IMR-90 (cell line): ENCODE data around the gene PLB1. TPM values are rescaled to one million over a fixed set of nuclear protein-coding genes. Genes with fewer than 3 reads are reported as not detected.

Source experiments
- ATAC-seq: fragments of 200-7000 bp; cut with Tn5 transposase; 2 replicates; pipeline ENCODE4 v1.9.1; 2020; ENCODE audit warnings: low read depth, mild to moderate bottlenecking, moderate library complexity
- BruUV-seq: library from RNA; stranded (reverse); fragments of 400-500 nt; replicated peaks from 2 replicates; lab custom pipeline; 2021; lab: Mats Ljungman, UMichigan
- CTCF ChIA-PET: fragments of 300-600 bp; formaldehyde crosslinking; extraction: SDS; loops from one replicate; lab custom pipeline; 2021; ENCODE audit warnings: antibody characterized with exemption; lab: Yijun Ruan, JAX
- POLR2A ChIA-PET: fragments of 300-600 bp; sonication (Branson Sonifier 250); formaldehyde crosslinking; loops from one replicate; lab custom pipeline; 2022; ENCODE audit warnings: antibody characterized with exemption; ENCODE audit not compliant: unreplicated experiment; lab: Charles Lee
- DNase-seq: peaks from one replicate; pipeline ENCODE4 v3.0.0; 2013
- H2AFZ ChIP-seq: replicated peaks from 2 replicates; pipeline ENCODE3; 2013; ENCODE audit warnings: low read length, mild to moderate bottlenecking; ENCODE audit not compliant: poor library complexity
- H2AK5ac ChIP-seq: 2 replicates; pipeline ENCODE4 v1.6.1; 2013; ENCODE audit warnings: low read depth, low read length, inconsistent platforms
- H2AK9ac ChIP-seq: replicated peaks from 2 replicates; pipeline ENCODE3; 2013; ENCODE audit warnings: mild to moderate bottlenecking, low read depth, low read length, moderate library complexity; ENCODE audit not compliant: poor library complexity
- H2BK120ac ChIP-seq: 2 replicates; pipeline ENCODE4 v1.6.1; 2013; ENCODE audit warnings: low read depth, low read length, inconsistent platforms
- H2BK15ac ChIP-seq: 3 replicates; pipeline ENCODE4 v1.6.1; 2013; ENCODE audit warnings: low read depth, low read length, inconsistent platforms
- H2BK20ac ChIP-seq: 2 replicates; pipeline ENCODE4 v1.6.1; 2013; ENCODE audit warnings: low read depth, mild to moderate bottlenecking, inconsistent platforms, low read length, moderate library complexity
- H2BK5ac ChIP-seq: 2 replicates; pipeline ENCODE4 v1.6.1; 2013; ENCODE audit warnings: mild to moderate bottlenecking, low read depth, low read length, inconsistent platforms; ENCODE audit not compliant: poor library complexity, severe bottlenecking
- H3K14ac ChIP-seq: replicated peaks from 2 replicates; pipeline ENCODE4 v1.6.1; 2013; ENCODE audit warnings: low read depth, low read length, inconsistent platforms
- H3K18ac ChIP-seq: 2 replicates; pipeline ENCODE4 v1.6.1; 2013; ENCODE audit warnings: low read depth, low read length, control low read depth
- H3K23ac ChIP-seq: 2 replicates; pipeline ENCODE4 v1.6.1; 2013; ENCODE audit warnings: low read depth, low read length, inconsistent platforms
- H3K27ac ChIP-seq: 2 replicates; pipeline ENCODE4 v1.5.1; 2013; ENCODE audit warnings: mild to moderate bottlenecking, control low read depth, low read length; ENCODE audit not compliant: insufficient read depth
- H3K27me3 ChIP-seq: 2 replicates; pipeline ENCODE4 v1.6.1; 2013; ENCODE audit warnings: low read length; ENCODE audit not compliant: control insufficient read depth, insufficient read depth
- H3K36me3 ChIP-seq: 2 replicates; pipeline ENCODE4 v1.6.1; 2013; ENCODE audit warnings: low read length, mixed read lengths; ENCODE audit not compliant: control insufficient read depth, insufficient read depth
- H3K4ac ChIP-seq: 2 replicates; pipeline ENCODE4 v1.6.1; 2013; ENCODE audit warnings: low read depth, low read length, inconsistent platforms
- H3K4me1 ChIP-seq: 2 replicates; pipeline ENCODE4 v1.6.1; 2013; ENCODE audit warnings: low read length, mixed read lengths; ENCODE audit not compliant: control insufficient read depth, insufficient read depth
- H3K4me2 ChIP-seq: 2 replicates; pipeline ENCODE4 v1.6.1; 2013; ENCODE audit warnings: low read depth, mild to moderate bottlenecking, control low read depth, low read length, moderate library complexity
- H3K4me3 ChIP-seq: 2 replicates; pipeline ENCODE4 v1.5.1; 2013; ENCODE audit warnings: low read depth, mild to moderate bottlenecking, control low read depth, low read length, moderate library complexity; ENCODE audit not compliant: insufficient read depth
- H3K56ac ChIP-seq: 2 replicates; pipeline ENCODE4 v1.6.1; 2013; ENCODE audit warnings: low read length, inconsistent platforms; ENCODE audit not compliant: insufficient read depth; ENCODE audit errors: extremely low read depth
- H3K79me1 ChIP-seq, 2 experiments: 2 replicates each; pipeline ENCODE4 v1.6.1; 2013; ENCODE audit warnings: low read length in 2 of 2, inconsistent platforms in 1 of 2, low read depth in 1 of 2
- H3K9ac ChIP-seq: 2 replicates; pipeline ENCODE4 v1.6.1; 2013; ENCODE audit warnings: low read depth, low read length, control low read depth
- H3K9me1 ChIP-seq: 2 replicates; pipeline ENCODE4 v1.6.1; 2013; ENCODE audit warnings: low read length, inconsistent platforms; ENCODE audit not compliant: insufficient read depth
- H3K9me3 ChIP-seq: 2 replicates; pipeline ENCODE4 v1.6.1; 2013; ENCODE audit warnings: low read length; ENCODE audit not compliant: control insufficient read depth, insufficient read depth
- H4K20me1 ChIP-seq: 2 replicates; pipeline ENCODE4 v1.6.1; 2013; ENCODE audit warnings: low read length, inconsistent platforms; ENCODE audit not compliant: insufficient read depth
- H4K5ac ChIP-seq: 2 replicates; pipeline ENCODE4 v1.6.1; 2013; ENCODE audit warnings: mild to moderate bottlenecking, low read depth, low read length, control low read depth
- H4K8ac ChIP-seq, 2 experiments: 2 replicates each; pipeline ENCODE4 v1.6.1; 2013; ENCODE audit warnings: low read depth in 2 of 2, low read length in 2 of 2, control low read depth in 1 of 2, inconsistent platforms in 1 of 2
- H4K91ac ChIP-seq: 2 replicates; pipeline ENCODE4 v1.6.1; 2013; ENCODE audit warnings: low read depth, low read length, inconsistent platforms; ENCODE audit not compliant: insufficient read depth
- BHLHE40 ChIP-seq: fragments of 150-350 bp; IDR thresholded peaks from 2 replicates; pipeline ENCODE4 v1.6.1; 2016; ENCODE audit warnings: mild to moderate bottlenecking, low read depth, low read length
- CEBPB ChIP-seq: IDR thresholded peaks from 2 replicates; pipeline ENCODE4 v1.6.1; 2012; ENCODE audit warnings: low read depth, low read length, improper control_type of control experiment
- CHD1 ChIP-seq: IDR thresholded peaks from 2 replicates; pipeline ENCODE4 v1.6.1; 2012; ENCODE audit warnings: low read depth, low read length, improper control_type of control experiment
- ELK1 ChIP-seq: fragments of 150-350 bp; IDR thresholded peaks from 2 replicates; pipeline ENCODE4 v1.6.1; 2016; ENCODE audit warnings: low read depth, mild to moderate bottlenecking, low read length, moderate library complexity, borderline replicate concordance
- FOS ChIP-seq: fragments of 150-350 bp; IDR thresholded peaks from 2 replicates; pipeline ENCODE4 v1.6.1; 2016; ENCODE audit warnings: low read depth, low read length
- MAFK ChIP-seq: IDR thresholded peaks from 2 replicates; pipeline ENCODE4 v1.6.1; 2012; ENCODE audit warnings: low read depth, low read length, improper control_type of control experiment
- MAZ ChIP-seq: IDR thresholded peaks from 2 replicates; pipeline ENCODE4 v1.6.1; 2012; ENCODE audit warnings: low read depth, mild to moderate bottlenecking, low read length, improper control_type of control experiment, moderate library complexity, borderline replicate concordance
- MXI1 ChIP-seq: IDR thresholded peaks from 2 replicates; pipeline ENCODE4 v1.6.1; 2012; ENCODE audit warnings: low read depth, mild to moderate bottlenecking, low read length, moderate library complexity, borderline replicate concordance
- NFE2L2 ChIP-seq: fragments of 150-350 bp; IDR thresholded peaks from 2 replicates; pipeline ENCODE4 v1.6.1; 2016; ENCODE audit warnings: low read depth, mild to moderate bottlenecking, low read length
- POLR2A ChIP-seq: IDR thresholded peaks from 2 replicates; pipeline ENCODE4 v1.6.1; 2012; ENCODE audit warnings: mild to moderate bottlenecking, low read depth, low read length
- RAD21 ChIP-seq: IDR thresholded peaks from 2 replicates; pipeline ENCODE4 v1.6.1; 2012; ENCODE audit warnings: low read length, improper control_type of control experiment
- RCOR1 ChIP-seq: IDR thresholded peaks from 2 replicates; pipeline ENCODE4 v1.6.1; 2012; ENCODE audit warnings: mild to moderate bottlenecking, low read length, improper control_type of control experiment; ENCODE audit not compliant: insufficient replicate concordance
- RFX5 ChIP-seq: IDR thresholded peaks from 2 replicates; pipeline ENCODE4 v1.8.0; 2012; ENCODE audit warnings: low read depth, mild to moderate bottlenecking, low read length, moderate library complexity
- SMC3 ChIP-seq: fragments of 150-350 bp; IDR thresholded peaks from 2 replicates; pipeline ENCODE4 v1.6.1; 2016; ENCODE audit warnings: low read depth, mild to moderate bottlenecking, antibody characterized with exemption, low read length, moderate library complexity
- USF2 ChIP-seq: fragments of 150-350 bp; IDR thresholded peaks from 2 replicates; pipeline ENCODE4 v1.6.1; 2017; ENCODE audit warnings: mild to moderate bottlenecking, antibody characterized with exemption, low read length, low read depth
- WGBS, 2 experiments: methylation state at CpG; one replicate each; pipeline versions ENCODE4 v1.1.5 to v1.1.7; 2013; ENCODE audit warnings: missing lambda C conversion rate in 2 of 2; ENCODE audit not compliant: insufficient read length in 1 of 2; ENCODE audit errors: extremely low coverage in 2 of 2; 5-methylcytosine and 5-hydroxymethylcytosine counted together
- dilution Hi-C: fragments of 300-500 bp; cut with HindIII; formaldehyde crosslinking; loops from one replicate; pipeline ENCODE4 v1.14.3; 2018; ENCODE audit warnings: low sequenced_read_pairs; ENCODE audit not compliant: unreplicated experiment
- in situ Hi-C: fragments of 300-500 bp; cut with MboI; formaldehyde crosslinking; loops from 3 replicates; pipeline ENCODE4 v1.14.3; 2019; ENCODE audit warnings: low sequenced_read_pairs, inconsistent platforms, mixed read lengths
- intact Hi-C: fragments of 100-400 bp; cut with micrococcal nuclease; formaldehyde crosslinking; loops from 2 replicates; pipeline ENCODE4 v1.10.0; 2022
- polyA plus RNA-seq, 3 experiments: library from polyadenylated mRNA; depleted of rRNA; stranded (reverse); fragments of >200 nt; gene quantifications; 2 replicates each; pipeline ENCODE4 v1.2.3, GENCODE V29; 2012; ENCODE audit warnings: low replicate concordance in 1 of 3
- total RNA-seq: library from RNA; depleted of rRNA; stranded (reverse); fragments of >200 nt; gene quantifications from 2 replicates; pipeline ENCODE4 v1.2.3, GENCODE V29; 2012

Gene PLB1
- total and polyA plus RNA-seq, 2 of the 4 experiments (the other 2 are of a cell fraction): 0.74 to 0.90 TPM

- CTCF ChIA-PET: no interaction called here
- Histone ChIP-seq H4K8ac (no peak overlapping the region), H2AFZ (no peak overlapping the region), H2AK5ac (no peak overlapping the region), H3K4me1 (peaks cover 19% of the 10 kb centered on the region), H3K4me3 (no peak overlapping the region), H3K9ac (no peak overlapping the region), H2AK9ac (no peak overlapping the region), H2BK20ac (no peak overlapping the region), H3K9me3 (no peaks in the 10 kb centered on the region), H3K18ac (no peak overlapping the region; the same call in 1 of the 2 replicates), H3K23ac (no peak overlapping the region), H4K5ac (no peak overlapping the region), H3K27me3 (no peaks in the 10 kb centered on the region), H3K14ac (no peak overlapping the region), H3K9me1 (peaks cover 9% of the 10 kb centered on the region), H3K4ac (no peak overlapping the region), H3K56ac (no peak overlapping the region), H3K79me1 (peaks cover 0 to 6% of the 10 kb centered on the region in 2 experiments; a peak in 1 of 4 replicates), H3K36me3 (no peaks in the 10 kb centered on the region), H4K91ac (peak overlapping the region; percentile 12; the same call in 1 of the 2 replicates), H3K4me2 (no peak overlapping the region), H2BK5ac (no peak overlapping the region), H4K20me1 (no peaks in the 10 kb centered on the region), H3K27ac (no peak overlapping the region), H2BK120ac (no peak overlapping the region), H2BK15ac (0 out of 3 replicates have a peak overlapping the region, but pooled peaks have one; percentile 21)
- no TSS peak for BruUV-seq
- ATAC-seq (no peak), DNase-seq (no peak)
- dilution Hi-C loops (no loop called here), intact Hi-C loops (no loop called here), in situ Hi-C loops (no loop called here)
- WGBS, 2 experiments: 88% methylated on average over 3 of the region's 12 CpGs; no CpG with 5 or more reads in 1 of the 2 experiments
- POLR2A ChIA-PET: no interaction called here
- TF ChIP-seq BHLHE40 (no peak), ELK1 (no peak), POLR2A (no peak), RFX5 (no peak), NFE2L2 (no peak), USF2 (no peak), MAFK (no peak), FOS (no peak), CHD1 (no peak), MAZ (no peak), SMC3 (no peak), RAD21 (no peak), RCOR1 (no peak), MXI1 (no peak), CEBPB (no peak)
These were observed 122.6 kb downstream of the PLB1 start for GRCh38 chr2:28618221-28619141.
